Ecto neural progenitor cell (in vitro differentiated cells): ENCODE data around the gene URM1.
"Not testable (repeated sequence)": the region's sequence is repeated elsewhere in the genome, so short reads cannot be mapped to it uniquely, and the experiment has no call there.

Experiments used
- DNase-seq: peaks from one replicate; pipeline ENCODE4 v3.0.0-alpha.2; 2018; ENCODE audit warnings: low spot score

URM1 gene

GRCh38 chr9:128370752-128371629 is at the start of gene URM1:
TSS of gene URM1 (plus strand) at chr9:128371374. CDS start at chr9:128371381, 7 bp downstream.
- DNase-seq, result peak; percentile 94

GRCh38 chr9:128321879-128322403 is 49.2 kb upstream of the URM1 start:
- no peak for DNase-seq

- peak; percentile 94 for DNase-seq
These were observed 48.6 kb upstream of the URM1 start, which contains the start of the genes COQ4 and TRUB2 for GRCh38 chr9:128322404-128323211. TSS of gene COQ4 (plus strand) at chr9:128322839. CDS start at chr9:128322859, 20 bp downstream. TSS of gene TRUB2 (minus strand) at chr9:128322447. CDS start at chr9:128322408, 39 bp downstream.

- DNase-seq, result no peak
These were observed 47.9 kb upstream of the URM1 start for GRCh38 chr9:128323212-128323730.

GRCh38 chr9:128323791-128324190 is 47.4 kb upstream of the URM1 start:
- no peak for DNase-seq

GRCh38 chr9:128324401-128324800 is 46.8 kb upstream of the URM1 start:
- DNase-seq, result no peak

- no peak for DNase-seq
These were observed 45.5 kb upstream of the URM1 start for GRCh38 chr9:128325629-128326028.

- DNase-seq, result no peak
These were observed 37.7 kb upstream of the URM1 start for GRCh38 chr9:128333451-128333869.

- no peak for DNase-seq
These were observed 36.0 kb upstream of the URM1 start for GRCh38 chr9:128335161-128335560.

GRCh38 chr9:128335914-128336313 is 35.3 kb upstream of the URM1 start:
- no peak for DNase-seq

- no peak for DNase-seq
These were observed 33.2 kb upstream of the URM1 start for GRCh38 chr9:128337936-128338335.

GRCh38 chr9:128338852-128339614 is 32.1 kb upstream of the URM1 start:
- DNase-seq, result not testable (repeated sequence)

- peak; percentile 87 for DNase-seq
These were observed 31.1 kb upstream of the URM1 start, which contains the start of gene SLC27A4 for GRCh38 chr9:128339761-128340690. TSS of gene SLC27A4 (plus strand) at chr9:128340527. CDS start at chr9:128343133, 2,606 bp downstream.

- no peak for DNase-seq
These were observed 30.3 kb upstream of the URM1 start for GRCh38 chr9:128340691-128341434.

GRCh38 chr9:128341435-128341849 is 29.7 kb upstream of the URM1 start:
- peak; percentile 75 for DNase-seq

- DNase-seq, result no peak
These were observed 28.0 kb upstream of the URM1 start for GRCh38 chr9:128342971-128343680.

- DNase-seq, result no peak
These were observed 27.3 kb upstream of the URM1 start for GRCh38 chr9:128343855-128344254.

GRCh38 chr9:128344931-128345605 is 26.1 kb upstream of the URM1 start:
- no peak for DNase-seq
